ENCODE data around the gene EPB41L5.
"Not testable (repeated sequence)": the region's sequence is repeated elsewhere in the genome, so short reads cannot be mapped to it uniquely, and the experiment has no call there.

The EPB41L5 gene

DNA sequence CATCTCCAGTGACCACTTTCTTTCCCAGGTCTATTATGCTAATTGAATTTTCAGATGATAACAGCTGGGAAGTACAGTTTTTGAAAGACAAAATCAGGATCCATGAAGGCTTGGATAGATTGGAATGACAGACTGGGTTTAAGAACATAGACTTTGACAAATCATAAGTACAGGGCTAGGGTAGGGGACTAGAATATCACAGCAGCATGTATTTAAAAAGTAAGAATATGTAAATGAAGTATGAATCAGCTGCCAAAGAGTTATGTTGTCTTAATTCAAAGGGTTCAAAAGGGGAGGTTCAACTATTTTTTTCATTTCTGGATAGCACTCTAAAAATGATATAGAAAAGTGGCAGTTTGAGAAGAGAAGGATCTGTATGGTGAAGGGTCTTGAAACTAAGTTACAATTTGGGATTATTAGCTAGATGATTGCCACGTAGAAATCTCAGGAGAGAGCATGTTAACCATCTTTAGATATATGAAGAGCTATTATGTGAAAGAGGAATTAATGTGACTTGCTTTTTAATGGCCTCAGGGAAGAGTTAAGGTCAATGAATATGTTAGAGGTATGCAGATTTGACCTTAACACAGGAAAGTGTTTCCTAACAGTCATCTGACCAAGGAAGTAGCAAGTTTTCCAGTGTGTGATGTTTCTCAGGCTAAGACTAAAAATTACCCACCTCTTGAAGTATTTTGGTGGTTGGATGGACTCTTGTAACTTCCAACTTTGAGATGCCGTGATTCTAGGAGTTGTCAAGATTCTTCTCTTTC, 128.6 kb downstream of the EPB41L5 start:
- DNase-seq (ENCODE audit: low read depth in 2 of 2) = no peak

- no peak for DNase-seq (ENCODE audit: low read depth in 2 of 2)
Observed at GRCh38 chr2:120142528-120143219, 129.8 kb downstream of the EPB41L5 start.

DNA sequence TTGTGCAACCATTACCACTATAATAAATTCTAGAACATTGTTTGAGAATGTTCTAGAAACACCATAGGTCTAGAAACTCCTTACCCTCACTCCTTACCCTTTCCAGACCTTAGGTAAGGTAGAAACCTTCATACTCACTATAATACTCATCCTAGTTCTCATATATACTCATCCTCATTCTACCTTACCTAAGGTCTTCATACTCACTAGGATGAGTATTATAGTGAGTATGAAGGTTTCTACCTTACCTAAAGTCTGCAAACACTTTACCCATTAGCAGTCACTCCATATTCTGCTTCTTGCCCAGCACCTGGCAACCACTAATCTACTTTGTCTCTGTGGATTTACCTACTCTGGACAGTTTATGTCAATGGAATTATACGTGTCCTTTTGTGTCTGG, 135.4 kb downstream of the EPB41L5 start:
- no peak for DNase-seq (ENCODE audit: low read depth in 2 of 2)

DNA sequence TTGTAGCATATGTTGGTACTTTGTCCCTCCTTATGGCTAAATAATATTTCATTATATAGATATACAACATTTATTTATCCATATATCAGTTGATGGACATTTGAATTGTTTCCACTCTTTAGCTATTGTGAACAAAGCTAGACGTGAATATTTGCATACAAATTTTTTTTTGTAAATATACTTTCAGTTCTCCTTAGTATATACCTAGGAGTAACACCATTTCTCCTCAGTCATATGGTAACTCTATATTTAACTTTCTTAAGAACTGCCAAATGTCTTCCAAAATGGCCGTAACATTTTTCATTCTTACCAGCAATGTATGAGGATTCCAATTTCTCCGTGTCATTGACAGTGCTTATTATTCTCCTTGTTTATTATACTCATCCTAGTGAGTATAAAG, 135.8 kb downstream of the EPB41L5 start:
- DNase-seq (ENCODE audit: low read depth in 2 of 2) = no peak

DNA sequence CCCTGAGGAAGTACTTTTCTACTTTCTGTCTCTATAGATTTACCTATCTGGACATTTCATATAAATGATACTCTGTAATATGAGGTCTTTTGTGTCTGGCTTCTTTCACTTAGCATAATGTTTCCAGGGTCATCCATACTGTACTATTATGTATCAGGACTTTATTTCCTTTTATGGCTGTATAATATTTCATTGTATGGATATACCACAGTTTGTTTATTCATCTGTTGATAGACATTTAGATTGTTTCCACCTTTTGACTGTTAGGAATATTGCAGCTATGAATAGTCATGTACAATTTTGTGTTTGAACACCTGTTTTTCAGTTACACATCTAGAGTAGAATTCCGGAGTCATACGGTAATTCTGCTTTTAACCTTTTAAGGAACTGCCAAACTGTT, 136.5 kb downstream of the EPB41L5 start:
- DNase-seq (ENCODE audit: low read depth in 2 of 2) = no peak

- DNase-seq (ENCODE audit: low read depth in 2 of 2) = no peak
Observed at GRCh38 chr2:120150040-120150482, 137.2 kb downstream of the EPB41L5 start.

GRCh38 chr2:120155308-120155707, 142.4 kb downstream of the EPB41L5 start:
- DNase-seq (ENCODE audit: low read depth in 2 of 2) = no peak

DNA sequence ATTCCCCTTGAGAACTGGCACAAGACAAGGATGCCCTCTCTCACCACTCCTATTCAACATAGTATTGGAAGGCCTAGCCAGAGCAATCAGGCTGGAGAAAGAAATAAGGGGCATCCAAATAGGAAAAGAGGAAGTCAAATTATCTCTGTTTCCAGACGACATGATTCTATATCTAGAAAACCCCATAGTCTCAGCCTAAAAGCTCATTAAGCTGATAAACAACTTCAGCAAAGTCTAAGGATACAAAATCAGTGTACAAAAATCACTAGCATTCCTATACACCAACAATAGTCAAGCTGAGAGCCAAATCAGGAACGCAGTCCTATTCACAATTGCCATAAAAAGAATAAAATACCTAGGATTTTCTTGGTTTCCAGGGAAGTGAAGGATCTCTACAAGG, 145.8 kb downstream of the EPB41L5 start:
- not testable (repeated sequence) for DNase-seq (ENCODE audit: low read depth in 2 of 2)

GRCh38 chr2:120161190-120161589, 148.3 kb downstream of the EPB41L5 start:
- no peak for DNase-seq (ENCODE audit: low read depth in 2 of 2)

- DNase-seq (ENCODE audit: low read depth in 2 of 2) = no peak
Observed at GRCh38 chr2:120162716-120163115, 149.8 kb downstream of the EPB41L5 start.

DNA sequence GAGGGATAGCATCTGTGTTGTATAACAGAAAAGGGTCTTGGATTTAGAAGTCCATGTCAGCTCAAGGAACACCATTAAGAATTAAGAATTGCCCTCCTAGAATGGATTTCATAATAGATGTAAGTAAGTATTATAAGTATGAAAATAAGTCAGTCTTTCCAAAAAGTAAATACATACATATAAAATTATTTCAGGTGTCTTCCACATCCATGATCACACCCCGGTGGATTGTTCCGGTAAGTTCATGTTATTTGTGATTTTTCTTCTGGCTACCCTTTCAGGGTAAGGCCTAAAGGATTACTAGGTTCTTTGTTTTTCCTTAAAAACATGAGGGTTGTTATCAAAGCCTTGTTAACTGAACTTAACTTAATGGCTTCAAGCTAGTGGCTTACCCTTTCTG, 154.4 kb downstream of the EPB41L5 start:
- DNase-seq (ENCODE audit: low read depth in 2 of 2) = no peak

DNA sequence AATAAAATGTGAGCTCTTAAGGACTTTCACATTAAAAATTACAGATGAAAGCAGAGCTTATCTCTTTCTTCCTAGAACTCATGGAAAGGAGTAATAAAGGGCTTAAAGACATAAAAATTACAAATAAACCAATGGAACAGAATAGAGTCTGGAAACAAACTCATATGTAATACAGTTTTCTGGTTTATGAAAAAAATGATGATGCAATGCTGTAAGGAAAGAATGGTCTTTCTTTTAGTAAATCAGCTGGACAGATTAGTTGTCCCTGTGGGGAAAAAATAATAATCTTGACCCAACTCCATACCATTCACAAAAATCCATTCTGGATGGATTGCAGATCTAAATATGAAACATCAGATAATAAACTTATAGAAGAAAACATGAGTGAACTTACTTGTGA, 156.1 kb downstream of the EPB41L5 start:
- DNase-seq (ENCODE audit: low read depth in 2 of 2) = no peak

GRCh38 chr2:120174963-120175581, 162.2 kb downstream of the EPB41L5 start:
- DNase-seq (ENCODE audit: low read depth in 2 of 2) = no peak

DNA sequence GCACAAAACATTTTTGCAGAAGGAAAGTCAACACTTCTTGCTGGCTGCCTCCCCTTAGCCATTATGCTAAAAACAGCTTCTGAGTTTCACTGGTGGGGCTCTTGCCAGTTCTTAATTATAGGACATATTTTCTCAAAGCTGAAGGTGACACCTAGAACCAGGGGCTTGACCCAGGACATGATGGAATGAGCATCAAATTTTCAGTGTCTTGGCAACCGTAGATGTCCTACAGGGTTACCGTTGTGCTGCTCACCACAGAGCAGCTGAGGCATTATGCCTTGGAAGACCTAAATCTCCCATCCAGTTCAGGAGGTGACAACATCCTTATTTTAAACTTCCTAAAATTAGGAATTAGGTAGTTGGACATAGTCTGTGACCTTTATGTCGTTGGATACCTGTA, 163.6 kb downstream of the EPB41L5 start:
- no peak for DNase-seq (ENCODE audit: low read depth in 2 of 2)

DNA sequence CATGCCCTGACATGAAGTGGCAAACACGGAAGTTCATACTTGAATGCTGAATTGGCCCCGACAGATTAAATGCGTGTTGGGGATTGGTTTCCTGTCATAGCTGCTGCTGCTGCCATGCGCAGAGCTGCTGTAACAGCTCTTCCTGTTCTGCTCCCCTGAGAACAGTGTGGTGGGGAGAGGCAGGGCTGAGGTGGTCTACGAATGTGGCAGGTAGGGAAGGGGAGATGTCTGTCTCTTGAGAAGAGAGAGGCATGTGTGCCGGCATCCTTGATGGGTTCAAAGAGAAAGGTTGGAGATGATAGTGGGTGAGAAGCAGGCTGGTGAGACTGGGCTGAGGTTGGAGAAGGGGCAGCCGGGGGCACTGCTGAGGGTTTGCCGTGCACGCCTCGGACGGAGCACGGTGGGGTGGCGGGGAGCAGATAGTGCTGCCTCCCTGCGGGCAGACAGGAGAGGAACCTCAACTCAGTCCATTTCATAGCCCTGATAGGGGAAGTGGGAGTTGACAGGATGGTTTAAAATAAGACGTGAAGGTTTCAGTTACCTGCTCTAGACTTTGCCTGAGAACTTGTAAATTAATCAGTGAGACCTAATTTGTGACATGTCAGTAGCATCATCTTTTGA, 164.2 kb downstream of the EPB41L5 start:
- DNase-seq (ENCODE audit: low read depth in 2 of 2) = peak; percentile 63 to 71

DNA sequence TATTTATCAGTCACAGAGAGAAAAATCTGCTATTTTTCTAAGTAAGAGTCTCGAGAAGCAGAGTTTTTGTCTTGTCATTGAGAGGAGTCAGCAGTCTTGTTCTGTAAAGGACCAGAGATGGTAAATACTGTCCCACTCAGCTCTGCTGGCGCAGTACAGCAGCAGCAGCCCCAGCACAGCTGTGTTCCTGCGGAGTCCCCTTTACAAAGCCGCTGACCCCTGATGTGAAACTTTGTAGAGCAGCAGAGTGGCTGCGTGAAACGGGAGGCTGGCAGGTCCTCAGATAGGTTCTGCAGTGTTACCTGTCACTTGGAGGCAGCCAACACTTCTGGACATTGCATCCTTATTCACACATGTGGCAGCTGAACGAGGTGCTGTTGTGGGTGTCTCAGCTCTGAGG, 165.1 kb downstream of the EPB41L5 start:
- no peak for DNase-seq (ENCODE audit: low read depth in 2 of 2)

GRCh38 chr2:120179396-120179795, 166.5 kb downstream of the EPB41L5 start:
- no peak for DNase-seq (ENCODE audit: low read depth in 2 of 2)

DNA sequence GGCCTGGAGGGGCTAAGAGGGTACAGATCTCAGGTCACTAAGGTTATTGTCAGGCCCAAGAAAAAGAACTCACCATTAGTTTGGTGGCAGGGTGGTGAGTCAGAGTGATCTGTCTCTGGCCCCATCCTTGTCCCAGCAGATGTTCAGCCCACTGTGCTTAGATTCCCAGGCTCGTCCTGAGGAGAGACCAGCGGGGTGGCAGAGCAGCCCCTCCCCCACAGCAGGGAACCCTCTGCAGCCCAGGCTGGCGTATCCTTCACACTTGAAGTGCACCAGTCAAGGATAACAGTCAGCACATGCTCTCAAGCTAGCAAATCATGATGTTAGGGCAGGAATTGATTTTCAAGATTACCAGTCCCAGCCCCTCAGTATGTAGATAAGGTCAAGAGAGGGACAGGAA, 167.2 kb downstream of the EPB41L5 start:
- no peak for DNase-seq (ENCODE audit: low read depth in 2 of 2)

DNA sequence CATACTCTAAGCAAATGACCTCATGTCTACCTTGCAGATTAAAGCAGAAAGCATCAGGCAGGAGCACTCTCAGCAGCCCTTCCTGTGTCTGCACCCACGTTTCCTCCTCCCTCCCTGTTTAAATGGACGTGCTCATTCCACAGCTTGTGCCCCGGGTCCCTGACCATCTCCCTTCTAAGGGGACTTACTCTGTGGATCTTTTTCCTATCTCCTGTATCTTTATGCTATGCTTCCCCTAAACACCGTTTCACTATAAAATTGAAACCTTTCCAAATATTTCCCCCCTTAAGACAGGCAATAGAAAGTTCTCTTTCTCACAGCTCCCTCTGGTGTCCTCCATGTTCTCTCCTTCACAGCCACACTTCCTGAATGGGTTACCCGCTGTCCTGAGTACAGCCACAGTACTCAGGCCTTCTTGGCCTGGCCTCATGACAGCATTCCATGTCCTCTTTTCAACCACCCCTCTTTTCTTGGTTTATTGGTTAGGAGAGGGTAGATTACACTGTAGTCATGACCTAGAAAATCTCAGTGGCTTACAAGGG, 169.2 kb downstream of the EPB41L5 start:
- DNase-seq (ENCODE audit: low read depth in 2 of 2) = no peak

DNA sequence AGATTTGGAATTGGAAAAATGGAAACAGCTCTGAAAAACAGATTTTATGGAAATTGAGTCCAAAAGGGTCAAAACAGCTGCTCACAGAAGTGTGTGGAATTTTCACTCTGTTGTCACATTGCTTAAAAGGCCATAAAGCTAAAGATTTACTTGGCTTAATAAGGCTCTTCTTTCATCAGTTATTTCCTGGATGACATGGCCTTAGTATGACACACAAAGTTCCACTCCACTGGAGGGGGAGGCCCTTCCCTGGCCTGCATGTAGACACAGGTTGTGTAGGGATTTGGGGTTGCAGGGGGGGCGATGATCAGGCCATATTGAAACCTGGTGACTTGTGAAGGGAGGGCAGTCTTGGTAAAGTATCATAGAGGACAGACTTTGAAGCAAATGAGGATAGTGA, 176.3 kb downstream of the EPB41L5 start:
- no peak for DNase-seq (ENCODE audit: low read depth in 2 of 2)

- no peak for DNase-seq (ENCODE audit: low read depth in 2 of 2)
Observed at GRCh38 chr2:120192280-120192679, 179.4 kb downstream of the EPB41L5 start.

DNA sequence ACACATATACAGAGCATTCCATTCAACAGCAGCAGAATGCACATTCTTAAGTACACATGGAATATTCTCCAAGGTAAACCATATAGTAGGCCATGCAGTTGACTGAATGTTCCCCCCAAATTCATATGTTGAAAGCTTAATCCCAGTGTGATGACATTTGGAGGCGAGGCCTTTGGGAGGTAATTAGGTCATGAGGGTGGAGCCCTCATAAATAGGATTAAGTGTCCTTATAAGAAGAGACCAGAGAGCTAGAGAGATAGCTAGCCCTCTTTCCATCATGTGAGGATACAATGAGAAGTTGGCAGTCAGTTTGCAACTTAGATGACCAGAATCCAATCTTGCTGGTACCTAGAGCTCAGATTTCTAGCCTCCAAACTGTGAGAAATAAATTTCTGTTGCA, 182.7 kb downstream of the EPB41L5 start:
- DNase-seq (ENCODE audit: low read depth in 2 of 2) = no peak

Measured in stimulated activated CD4-positive, alpha-beta T cell treated with anti-CD3 and anti-CD28 coated beads, Interleukin-4, amount 100 ng/mL, for 48 hours (primary cell).